Fibroblast of lung (primary cell): ENCODE results near the gene CAMTA1. TPM values are rescaled to one million over a fixed set of nuclear protein-coding genes. Genes with fewer than 3 reads are reported as not detected.

Experiments used
- DNase-seq, 2 donors: peaks; one replicate each; pipeline versions ENCODE4 v3.0.0 to v3.0.0-alpha.2; 2010; ENCODE audit warnings: low read depth in 2 of 2
- H2AFZ ChIP-seq: 2 replicates; pipeline ENCODE4 v1.5.1; 2012; ENCODE audit warnings: low read length, control low read depth, inconsistent platforms
- H3K27ac ChIP-seq: 2 replicates; pipeline ENCODE4 v1.5.1; 2011; ENCODE audit warnings: low read length, control low read depth; ENCODE audit not compliant: insufficient read depth
- H3K27me3 ChIP-seq: 2 replicates; pipeline ENCODE4 v1.5.1; 2011; ENCODE audit warnings: mild to moderate bottlenecking, low read length; ENCODE audit not compliant: control insufficient read depth, insufficient read depth
- H3K36me3 ChIP-seq: 2 replicates; pipeline ENCODE4 v1.5.1; 2011; ENCODE audit warnings: low read length; ENCODE audit not compliant: control insufficient read depth, insufficient read depth
- H3K4me1 ChIP-seq: 2 replicates; pipeline ENCODE4 v1.5.1; 2011; ENCODE audit warnings: low read length; ENCODE audit not compliant: control insufficient read depth, insufficient read depth; ENCODE audit errors: extremely low read depth
- H3K4me2 ChIP-seq: 2 replicates; pipeline ENCODE4 v1.5.1; 2011; ENCODE audit warnings: low read length, control low read depth; ENCODE audit not compliant: insufficient read depth; ENCODE audit errors: extremely low read depth
- H3K4me3 ChIP-seq, 4 experiments: fragments of 200-600 bp in 1 of 4; sonication (generic) in 1 of 4; replicated peaks in 1 of 4; 2 replicates each; pipeline ENCODE4 v1.5.1; 2011 to 2016; ENCODE audit warnings: low read length in 4 of 4, low read depth in 3 of 4, mild to moderate bottlenecking in 3 of 4, control low read depth in 2 of 4, inconsistent platforms in 1 of 4, mixed read lengths in 1 of 4; ENCODE audit not compliant: insufficient read depth in 1 of 4; ENCODE audit errors: control extremely low read depth in 1 of 4
- H3K79me2 ChIP-seq: 2 replicates; pipeline ENCODE4 v1.5.1; 2012; ENCODE audit warnings: mild to moderate bottlenecking, low read length, inconsistent platforms; ENCODE audit not compliant: control insufficient read depth, insufficient read depth
- H3K9ac ChIP-seq: 2 replicates; pipeline ENCODE4 v1.5.1; 2011; ENCODE audit warnings: mild to moderate bottlenecking, low read length, control low read depth; ENCODE audit not compliant: insufficient read depth
- H3K9me3 ChIP-seq: 2 replicates; pipeline ENCODE4 v1.5.1; 2012; ENCODE audit warnings: low read depth, low read length; ENCODE audit not compliant: control insufficient read depth, insufficient read depth
- H4K20me1 ChIP-seq: 2 replicates; pipeline ENCODE4 v1.5.1; 2011; ENCODE audit warnings: low read length; ENCODE audit not compliant: control insufficient read depth, insufficient read depth; ENCODE audit errors: extremely low read depth
- EZH2 ChIP-seq: IDR thresholded peaks from 2 replicates; pipeline ENCODE4 v1.5.1; 2012; ENCODE audit warnings: low read length, control low read depth, mild to moderate bottlenecking; ENCODE audit errors: missing control alignments
- polyA plus RNA-seq, 2 donors: library from polyadenylated mRNA; depleted of rRNA in 1 of 2; stranded (reverse) in 1 of 2; unstranded in 1 of 2; fragments of >200 nt; gene quantifications; 2 replicates each; pipeline ENCODE4 v1.2.1, GENCODE V29; 2011 to 2012; ENCODE audit warnings: missing spikeins in 1 of 2
- total RNA-seq: library from RNA; depleted of rRNA; stranded (reverse); fragments of >200 nt; gene quantifications from 2 replicates; pipeline ENCODE4 v1.2.1, GENCODE V29; 2014
- TF ChIP-seq, protein P1 (sequence below), 2 donors: IDR thresholded peaks in 1 of 2; conservative IDR thresholded peaks in 1 of 2; 1 replicate in 1 of 2; 2 replicates in 1 of 2; pipeline ENCODE4 v1.5.1; 2011 to 2012; ENCODE audit warnings: low read length in 2 of 2, control low read depth in 1 of 2, inconsistent platforms in 1 of 2, low read depth in 1 of 2, mild to moderate bottlenecking in 1 of 2

Gene CAMTA1
- total and polyA plus RNA-seq, 2 donors (not counting 1 experiment from before 2014, with no cell fraction given) = 47.6 to 86.0 TPM

DNA sequence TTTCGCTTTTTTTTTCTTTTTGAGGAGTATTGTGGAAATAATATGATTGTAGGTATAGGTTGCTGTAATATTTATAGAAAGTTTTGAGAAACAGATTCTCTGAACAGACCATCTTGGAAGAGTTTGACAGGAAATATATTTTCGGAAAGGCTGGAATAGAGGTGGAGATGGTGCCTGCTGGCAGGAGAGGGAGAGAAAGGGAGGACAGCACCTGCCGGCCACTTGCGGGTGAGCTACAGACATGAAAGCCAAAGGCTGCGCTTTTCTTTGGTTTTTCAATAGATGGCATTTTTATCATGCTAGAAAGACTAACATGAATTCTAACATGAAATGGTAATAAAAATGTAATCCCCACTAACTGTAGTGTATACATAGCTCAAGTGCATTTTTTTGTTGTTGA is 82.1 kb downstream of the CAMTA1 start:
- no peaks in the 10 kb centered on the region for H3K36me3 ChIP-seq
- no peak overlapping the region for H3K9ac ChIP-seq
- H3K27ac ChIP-seq = no peak overlapping the region
- no peak overlapping the region for H2AFZ ChIP-seq
- TF ChIP-seq EZH2 = no peak
- TF ChIP-seq, protein P1, sequence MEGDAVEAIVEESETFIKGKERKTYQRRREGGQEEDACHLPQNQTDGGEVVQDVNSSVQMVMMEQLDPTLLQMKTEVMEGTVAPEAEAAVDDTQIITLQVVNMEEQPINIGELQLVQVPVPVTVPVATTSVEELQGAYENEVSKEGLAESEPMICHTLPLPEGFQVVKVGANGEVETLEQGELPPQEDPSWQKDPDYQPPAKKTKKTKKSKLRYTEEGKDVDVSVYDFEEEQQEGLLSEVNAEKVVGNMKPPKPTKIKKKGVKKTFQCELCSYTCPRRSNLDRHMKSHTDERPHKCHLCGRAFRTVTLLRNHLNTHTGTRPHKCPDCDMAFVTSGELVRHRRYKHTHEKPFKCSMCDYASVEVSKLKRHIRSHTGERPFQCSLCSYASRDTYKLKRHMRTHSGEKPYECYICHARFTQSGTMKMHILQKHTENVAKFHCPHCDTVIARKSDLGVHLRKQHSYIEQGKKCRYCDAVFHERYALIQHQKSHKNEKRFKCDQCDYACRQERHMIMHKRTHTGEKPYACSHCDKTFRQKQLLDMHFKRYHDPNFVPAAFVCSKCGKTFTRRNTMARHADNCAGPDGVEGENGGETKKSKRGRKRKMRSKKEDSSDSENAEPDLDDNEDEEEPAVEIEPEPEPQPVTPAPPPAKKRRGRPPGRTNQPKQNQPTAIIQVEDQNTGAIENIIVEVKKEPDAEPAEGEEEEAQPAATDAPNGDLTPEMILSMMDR (conservative IDR thresholded peaks at IDR 0.05 in 1 of 2, IDR thresholded peaks at IDR 0.05 in 1 of 2; ENCODE audit: low read depth in 1 of 2, low read length in 2 of 2) = no peak
- no peak overlapping the region for H3K4me2 ChIP-seq
- no peaks in the 10 kb centered on the region for H3K9me3 ChIP-seq
- H3K79me2 ChIP-seq = no peaks in the 10 kb centered on the region
- no peak overlapping the region for H3K4me3 ChIP-seq
- no peaks in the 10 kb centered on the region for H4K20me1 ChIP-seq
- no peaks in the 10 kb centered on the region for H3K27me3 ChIP-seq
- DNase-seq = no peak
- peaks cover 8% of the 10 kb centered on the region for H3K4me1 ChIP-seq

DNA sequence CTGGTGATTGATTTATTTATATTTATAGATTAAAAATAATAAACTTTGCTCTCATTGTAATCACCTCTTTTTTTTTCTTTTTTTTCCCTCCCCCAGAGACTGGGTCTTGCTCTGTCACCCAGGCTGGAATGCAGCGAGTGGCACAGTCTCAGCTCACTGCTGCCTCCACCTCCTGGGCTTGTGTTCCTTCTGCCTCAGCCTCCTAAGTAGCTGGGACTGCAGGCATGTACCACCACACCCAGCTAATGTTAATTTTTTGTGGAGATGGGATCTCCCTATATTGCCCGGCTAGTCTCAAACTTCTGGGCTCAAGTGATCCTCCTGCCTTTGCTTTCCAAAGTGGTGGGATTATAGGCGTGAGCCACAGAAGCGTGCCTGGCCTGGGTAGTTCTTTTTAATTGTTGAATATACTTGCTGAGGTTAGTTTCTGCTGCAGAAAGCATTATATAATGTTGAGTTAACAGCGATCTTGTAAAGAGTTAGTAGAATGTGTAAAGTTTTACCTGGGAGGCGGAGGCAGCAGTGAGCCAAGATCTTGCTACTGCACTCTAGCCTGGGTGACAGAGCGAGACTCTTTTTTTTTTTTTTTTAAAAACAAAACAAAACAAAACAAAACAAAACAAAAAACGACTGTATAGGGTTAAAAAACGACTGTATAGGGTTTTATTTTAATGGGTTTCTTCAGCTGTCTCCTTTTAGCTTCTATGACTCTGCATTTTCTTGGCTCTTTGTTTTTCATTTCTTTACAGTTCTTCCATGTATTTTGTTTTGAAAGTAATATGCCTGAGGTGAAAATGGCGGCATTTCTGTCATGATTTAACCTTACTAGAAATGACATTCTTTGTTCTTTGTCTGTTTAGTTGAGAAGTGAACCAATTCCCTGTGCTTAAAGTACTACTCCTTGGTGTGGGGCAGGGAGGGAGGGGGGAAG is 82.7 kb downstream of the CAMTA1 start:
- H3K27me3 ChIP-seq = no peaks in the 10 kb centered on the region
- H4K20me1 ChIP-seq = no peaks in the 10 kb centered on the region
- TF ChIP-seq, protein P1 (conservative IDR thresholded peaks at IDR 0.05 in 1 of 2, IDR thresholded peaks at IDR 0.05 in 1 of 2; ENCODE audit: low read depth in 1 of 2, low read length in 2 of 2) = no peak
- TF ChIP-seq EZH2 = no peak
- no peaks in the 10 kb centered on the region for H3K79me2 ChIP-seq
- H3K9me3 ChIP-seq = no peaks in the 10 kb centered on the region
- H3K9ac ChIP-seq = no peak overlapping the region
- peaks cover 8% of the 10 kb centered on the region for H3K4me1 ChIP-seq
- peak overlapping the region in 1 of 4 experiments; percentile 15 for H3K4me3 ChIP-seq
- H2AFZ ChIP-seq = no peak overlapping the region
- H3K36me3 ChIP-seq = no peaks in the 10 kb centered on the region
- DNase-seq = no peak
- peak overlapping the region; percentile 21 for H3K4me2 ChIP-seq
- no peak overlapping the region for H3K27ac ChIP-seq

DNA sequence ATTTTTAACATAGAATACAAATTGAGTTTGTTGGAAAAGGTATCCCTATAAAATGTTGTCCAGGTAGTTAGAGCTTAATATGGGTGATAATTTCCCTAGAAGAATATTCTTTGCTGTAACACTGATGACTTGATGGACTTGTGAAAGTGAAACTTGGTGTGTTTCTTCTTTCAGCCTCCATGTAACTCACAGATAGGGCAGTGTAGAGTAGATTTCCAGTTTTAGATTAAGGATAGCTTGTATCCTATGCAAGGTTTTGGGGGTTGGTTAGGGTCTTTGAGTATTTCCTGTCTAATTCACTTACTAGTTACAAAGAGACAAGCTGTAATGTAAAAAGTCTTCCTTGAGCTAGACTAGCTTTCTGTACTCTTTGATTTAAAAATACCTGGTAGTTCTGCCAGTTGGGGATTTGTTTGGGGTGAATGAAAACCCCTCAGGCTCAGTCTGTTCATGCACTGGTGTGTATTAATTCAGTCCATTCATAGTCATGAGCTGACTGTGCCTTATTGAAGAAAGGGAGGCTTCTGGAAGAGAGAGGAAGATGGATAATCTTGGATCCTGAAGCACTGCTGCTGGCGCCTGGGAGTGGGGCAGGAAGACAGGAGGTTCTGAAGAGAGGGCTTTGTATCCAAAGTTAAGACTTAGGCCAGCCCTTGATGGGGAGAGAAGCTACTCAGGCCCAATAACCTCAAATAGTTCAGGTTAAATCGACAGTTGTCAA is 83.6 kb downstream of the CAMTA1 start:
- peak overlapping the region; percentile 21 for H3K4me2 ChIP-seq
- H3K79me2 ChIP-seq = no peaks in the 10 kb centered on the region
- DNase-seq = peak in 1 of 2 donors; percentile 23
- TF ChIP-seq, protein P1 (conservative IDR thresholded peaks at IDR 0.05 in 1 of 2, IDR thresholded peaks at IDR 0.05 in 1 of 2; ENCODE audit: low read depth in 1 of 2, low read length in 2 of 2) = no peak
- TF ChIP-seq EZH2 = no peak
- no peak overlapping the region for H3K9ac ChIP-seq
- H3K36me3 ChIP-seq = no peaks in the 10 kb centered on the region
- peak overlapping the region; percentile 6 for H3K27ac ChIP-seq
- H2AFZ ChIP-seq = no peak overlapping the region
- peaks cover 8% of the 10 kb centered on the region for H3K4me1 ChIP-seq
- H3K27me3 ChIP-seq = no peaks in the 10 kb centered on the region
- peak overlapping the region in 1 of 4 experiments; percentile 15 for H3K4me3 ChIP-seq
- no peaks in the 10 kb centered on the region for H3K9me3 ChIP-seq
- no peaks in the 10 kb centered on the region for H4K20me1 ChIP-seq
